Measurements from ENCODE around the gene KRTAP20-1.

KRTAP20-1 gene

DNA sequence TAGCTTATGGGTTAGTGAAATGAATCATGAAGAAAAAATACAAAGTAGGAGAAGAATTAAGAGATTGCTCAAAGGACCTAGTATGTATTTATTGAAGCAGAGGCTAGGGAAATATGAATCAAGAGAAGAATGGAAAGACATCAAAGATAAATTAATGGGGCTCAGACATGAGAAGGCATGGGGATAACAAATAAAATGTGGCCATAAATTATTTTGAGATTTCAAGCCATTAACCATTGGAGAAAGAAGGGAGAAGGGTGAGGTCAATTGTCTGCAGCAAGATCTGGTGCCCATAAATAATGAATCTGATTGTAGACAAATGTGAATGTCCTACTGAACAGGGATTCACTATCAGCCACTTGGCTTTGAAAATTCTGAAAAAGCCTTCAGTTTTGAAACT, 36.7 kb downstream of the KRTAP20-1 start:
- DNase-seq, result no peak
